Erythroblast (primary cell): Measurements from ENCODE around the gene GPRIN1.

Experiments
- GATA1 ChIP-seq: IDR thresholded peaks from 2 replicates; pipeline ENCODE4 v1.6.1; 2011; ENCODE audit warnings: low read depth, mild to moderate bottlenecking, control low read depth, low read length, moderate library complexity
- POLR2A ChIP-seq: IDR thresholded peaks from 2 replicates; pipeline ENCODE4 v1.6.1; 2011; ENCODE audit warnings: mild to moderate bottlenecking, low read length

GRCh38 chr5:176612855-176613254 lies 2.9 kb upstream of the GPRIN1 start:
- TF ChIP-seq POLR2A: no peak
- no peak for TF ChIP-seq GATA1
